Tibial artery (tissue), 4 donors: ENCODE measurements around the gene ATAD3C.
A peak's percentile ranks its signal among the peaks of the same experiment; 100 is the strongest.

Experiments
- DNase-seq, 2 donors: peaks; one replicate each; pipeline ENCODE4 v3.0.0-alpha.2; 2019
- H3K27ac ChIP-seq, 2 donors: fragments of 200-600 bp; sonication (generic) in 1 of 2; 1 replicate in 1 of 2; 2 replicates in 1 of 2; pipeline ENCODE4 v1.5.1; 2018 to 2019; ENCODE audit warnings: mild to moderate bottlenecking in 1 of 2
- H3K27me3 ChIP-seq, 2 donors: fragments of 200-600 bp; sonication (generic) in 1 of 2; one replicate each; pipeline versions ENCODE4 v1.5.1 to v1.6.0; 2016 to 2019
- H3K36me3 ChIP-seq, 3 donors: fragments of 200-600 bp; sonication (generic) in 2 of 3; one replicate each; pipeline ENCODE4 v1.5.1; 2016 to 2019; ENCODE audit warnings: mild to moderate bottlenecking in 2 of 3
- H3K4me1 ChIP-seq, 4 donors: fragments of 200-600 bp; sonication (generic) in 2 of 4; 1 replicate in 3 of 4; 2 replicates in 1 of 4; pipeline ENCODE4 v1.5.1; 2016 to 2019
- H3K4me3 ChIP-seq, 2 donors: fragments of 200-600 bp; sonication (generic) in 1 of 2; 1 replicate in 1 of 2; 2 replicates in 1 of 2; pipeline ENCODE4 v1.5.1; 2018 to 2019; ENCODE audit warnings: mild to moderate bottlenecking in 2 of 2
- H3K9me3 ChIP-seq, 3 donors: fragments of 200-600 bp; sonication (generic) in 1 of 3; one replicate each; pipeline ENCODE4 v1.5.1; 2016 to 2019
- CTCF ChIP-seq, 2 experiments: fragments of 200-600 bp in 1 of 2; fragments of 450-650 bp in 1 of 2; IDR thresholded peaks; one replicate each; pipeline ENCODE4 v1.5.1; 2017 to 2019; ENCODE audit warnings: antibody characterized with exemption in 2 of 2, mild to moderate bottlenecking in 1 of 2, moderate library complexity in 1 of 2
- intact Hi-C: fragments of 100-400 bp; cut with DNase I; formaldehyde crosslinking; loops from one replicate; pipeline ENCODE4 v1.15.0; 2023; ENCODE audit warnings: low total_unique reads

ATAD3C gene

GRCh38 chr1:1418464-1419362, 30.8 kb upstream of the ATAD3C start:
- Histone ChIP-seq H3K27ac (no peak overlapping the region), H3K4me3 (no peak overlapping the region), H3K9me3 (no peaks in the 10 kb centered on the region), H3K36me3 (no peaks in the 10 kb centered on the region), H3K4me1 (peaks cover 0 to 16% (median 6%) of the 10 kb centered on the region in 4 donors), H3K27me3 (peaks cover 0 to 34% of the 10 kb centered on the region in 2 donors)
- no peak for TF ChIP-seq CTCF (IDR thresholded peaks at IDR 0.05)
- no peak for DNase-seq
- intact Hi-C loops: no loop called here

GRCh38 chr1:1419363-1419812, 30.1 kb upstream of the ATAD3C start:
- no peaks in the 10 kb centered on the region for H3K9me3 ChIP-seq
- H3K4me1 ChIP-seq: peaks cover 0 to 16% (median 6%) of the 10 kb centered on the region in 4 donors
- H3K36me3 ChIP-seq: no peaks in the 10 kb centered on the region
- TF ChIP-seq CTCF (IDR thresholded peaks at IDR 0.05): no peak
- intact Hi-C loops: no loop called here
- DNase-seq: no peak
- H3K27ac ChIP-seq: peak overlapping the region in 1 of 2 donors; percentile 24
- peak overlapping the region; percentile 29 to 41 for H3K4me3 ChIP-seq
- H3K27me3 ChIP-seq: peaks cover 0 to 34% of the 10 kb centered on the region in 2 donors

GRCh38 chr1:1419813-1420653, 29.5 kb upstream of the ATAD3C start:
- DNase-seq: no peak
- Histone ChIP-seq H3K4me3 (peak overlapping the region; percentile 29 to 41), H3K27ac (peak overlapping the region in 1 of 2 donors; percentile 24), H3K4me1 (peaks cover 0 to 16% (median 6%) of the 10 kb centered on the region in 4 donors), H3K36me3 (no peaks in the 10 kb centered on the region), H3K27me3 (peaks cover 0 to 34% of the 10 kb centered on the region in 2 donors), H3K9me3 (no peaks in the 10 kb centered on the region)
- intact Hi-C loops: no loop called here
- peak in 1 of 2 experiments; percentile 9 for TF ChIP-seq CTCF (IDR thresholded peaks at IDR 0.05)

GRCh38 chr1:1420654-1421141, 28.8 kb upstream of the ATAD3C start:
- DNase-seq: no peak
- peak overlapping the region; percentile 29 to 41 for H3K4me3 ChIP-seq
- peaks cover 0 to 16% (median 6%) of the 10 kb centered on the region in 4 donors for H3K4me1 ChIP-seq
- peaks cover 0 to 37% of the 10 kb centered on the region in 2 donors for H3K27me3 ChIP-seq
- no peak for TF ChIP-seq CTCF (IDR thresholded peaks at IDR 0.05)
- H3K27ac ChIP-seq: no peak overlapping the region
- no peaks in the 10 kb centered on the region for H3K36me3 ChIP-seq
- intact Hi-C loops: no loop called here
- H3K9me3 ChIP-seq: no peaks in the 10 kb centered on the region

- TF ChIP-seq CTCF (IDR thresholded peaks at IDR 0.05): no peak
- H3K4me3 ChIP-seq: peak within 1 kb of the TSS; percentile 29 to 41
- peaks cover 0 to 16% (median 6%) of the 10 kb centered on the region in 4 donors for H3K4me1 ChIP-seq
- H3K36me3 ChIP-seq: no peaks in the 10 kb centered on the region
- H3K27ac ChIP-seq: no peak within 1 kb of the TSS
- no peaks in the 10 kb centered on the region for H3K9me3 ChIP-seq
- intact Hi-C loops: no loop called here
- DNase-seq: no peak
- peaks cover 0 to 44% of the 10 kb centered on the region in 2 donors for H3K27me3 ChIP-seq
Observed at GRCh38 chr1:1421147-1421906, 28.2 kb upstream of the ATAD3C start, which contains the start of gene ANKRD65. Gene ANKRD65, minus strand, starts transcription at chr1:1421276. Its CDS starts 271 bp downstream, at chr1:1421005.
